HEK293 (cell line): ENCODE results near the gene AMACR.

Experiments
- FEZF1 ChIP-seq: fragments of 450-650 bp; formaldehyde crosslinking; IDR thresholded peaks from 2 replicates; pipeline ENCODE4 v1.5.1; 2016; ENCODE audit warnings: missing biosample characterization, missing genetic modification characterization
- GFI1B ChIP-seq: fragments of 450-650 bp; formaldehyde crosslinking; IDR thresholded peaks from 2 replicates; pipeline ENCODE4 v1.5.1; 2016; ENCODE audit warnings: missing biosample characterization, missing genetic modification characterization
- HOXC10 ChIP-seq: sonication (generic); formaldehyde crosslinking; IDR thresholded peaks from 2 replicates; pipeline ENCODE4 v1.8.1; 2023; ENCODE audit warnings: mild to moderate bottlenecking, missing genetic modification reagents
- PRDM1 ChIP-seq: fragments of 450-650 bp; formaldehyde crosslinking; IDR thresholded peaks from 2 replicates; pipeline ENCODE4; 2016; ENCODE audit warnings: missing biosample characterization, missing genetic modification characterization
- REST ChIP-seq: fragments of 450-650 bp; formaldehyde crosslinking; IDR thresholded peaks from 2 replicates; pipeline ENCODE4 v1.5.1; 2016; ENCODE audit warnings: missing biosample characterization, missing genetic modification characterization
- SCRT1 ChIP-seq: fragments of 450-650 bp; formaldehyde crosslinking; IDR thresholded peaks from 2 replicates; pipeline ENCODE4 v1.5.1; 2016; ENCODE audit warnings: missing biosample characterization, missing genetic modification characterization, borderline replicate concordance
- WT1 ChIP-seq: fragments of 450-650 bp; formaldehyde crosslinking; IDR thresholded peaks from 2 replicates; pipeline ENCODE4 v1.5.1; 2016; ENCODE audit warnings: missing biosample characterization, missing genetic modification characterization
- ZBTB11 ChIP-seq: fragments of 450-650 bp; formaldehyde crosslinking; conservative IDR thresholded peaks from 2 replicates; pipeline ENCODE4 v1.5.1; 2016; ENCODE audit warnings: low read depth, missing biosample characterization, missing genetic modification characterization
- ZFP37 ChIP-seq: fragments of 450-650 bp; formaldehyde crosslinking; IDR thresholded peaks from 2 replicates; pipeline ENCODE4 v1.5.1; 2016; ENCODE audit warnings: missing biosample characterization, missing genetic modification characterization
- ZNF391 ChIP-seq: fragments of 450-650 bp; formaldehyde crosslinking; IDR thresholded peaks from 2 replicates; pipeline ENCODE4 v1.5.1; 2016; ENCODE audit warnings: low read depth, missing biosample characterization, missing genetic modification characterization, borderline replicate concordance
- ZNF398 ChIP-seq: fragments of 450-650 bp; formaldehyde crosslinking; IDR thresholded peaks from 2 replicates; pipeline ENCODE4 v1.5.1; 2017; ENCODE audit warnings: missing biosample characterization, missing genetic modification characterization
- ZNF48 ChIP-seq: fragments of 450-650 bp; formaldehyde crosslinking; IDR thresholded peaks from 2 replicates; pipeline ENCODE4 v1.5.1; 2016; ENCODE audit warnings: missing biosample characterization, missing genetic modification characterization
- ZNF510 ChIP-seq: fragments of 450-650 bp; formaldehyde crosslinking; IDR thresholded peaks from 2 replicates; pipeline ENCODE4 v1.5.1; 2018; ENCODE audit warnings: mild to moderate bottlenecking, missing genetic modification characterization, missing biosample characterization; ENCODE audit not compliant: insufficient replicate concordance
- ZNF513 ChIP-seq: fragments of 450-650 bp; IDR thresholded peaks from 2 replicates; pipeline ENCODE4 v1.5.1; 2018; ENCODE audit warnings: missing biosample characterization, missing genetic modification characterization
- ZNF549 ChIP-seq: fragments of 450-650 bp; IDR thresholded peaks from 2 replicates; pipeline ENCODE4 v1.5.1; 2018; ENCODE audit warnings: missing biosample characterization, missing genetic modification characterization, mild to moderate bottlenecking, inconsistent platforms, moderate library complexity
- ZNF555 ChIP-seq: fragments of 450-650 bp; formaldehyde crosslinking; conservative IDR thresholded peaks from 2 replicates; pipeline ENCODE4 v1.5.1; 2017; ENCODE audit warnings: missing biosample characterization, mild to moderate bottlenecking, missing genetic modification characterization, inconsistent platforms
- ZNF600 ChIP-seq: fragments of 450-650 bp; formaldehyde crosslinking; IDR thresholded peaks from 2 replicates; pipeline ENCODE4 v1.5.1; 2016; ENCODE audit warnings: missing biosample characterization, missing genetic modification characterization
- ZNF610 ChIP-seq: fragments of 450-650 bp; formaldehyde crosslinking; IDR thresholded peaks from 2 replicates; pipeline ENCODE4 v1.5.1; 2016; ENCODE audit warnings: missing biosample characterization, missing genetic modification characterization, borderline replicate concordance
- ZNF624 ChIP-seq: fragments of 450-650 bp; formaldehyde crosslinking; IDR thresholded peaks from 2 replicates; pipeline ENCODE4 v1.5.1; 2017; ENCODE audit warnings: missing biosample characterization, missing genetic modification characterization
- ZNF645 ChIP-seq: fragments of 450-650 bp; formaldehyde crosslinking; IDR thresholded peaks from 2 replicates; pipeline ENCODE4; 2016; ENCODE audit warnings: missing biosample characterization, missing genetic modification characterization
- ZNF707 ChIP-seq: fragments of 450-650 bp; formaldehyde crosslinking; IDR thresholded peaks from 2 replicates; pipeline ENCODE4 v1.5.1; 2016; ENCODE audit warnings: missing biosample characterization, missing genetic modification characterization
- ZNF76 ChIP-seq: fragments of 450-650 bp; formaldehyde crosslinking; IDR thresholded peaks from 2 replicates; pipeline ENCODE4; 2016; ENCODE audit warnings: low read depth, missing biosample characterization, missing genetic modification characterization, borderline replicate concordance
- ZNF776 ChIP-seq: fragments of 450-650 bp; formaldehyde crosslinking; IDR thresholded peaks from 2 replicates; pipeline ENCODE4 v1.5.0; 2017; ENCODE audit warnings: missing biosample characterization, missing genetic modification characterization, borderline replicate concordance
- ZSCAN30 ChIP-seq: fragments of 450-650 bp; IDR thresholded peaks from 2 replicates; pipeline ENCODE4 v1.5.1; 2018; ENCODE audit warnings: missing biosample characterization, mild to moderate bottlenecking, missing genetic modification characterization, moderate library complexity
- ZSCAN4 ChIP-seq: fragments of 450-650 bp; formaldehyde crosslinking; IDR thresholded peaks from 2 replicates; pipeline ENCODE4 v1.5.1; 2017; ENCODE audit warnings: missing biosample characterization, missing genetic modification characterization

Gene AMACR

GRCh38 chr5:34007621-34008600 lies at the start of gene AMACR (continued):
- TF ChIP-seq REST (tag by site-specific recombination) (peak; percentile 95), ZNF391 (tag by site-specific recombination) (no peak), FEZF1 (peak; percentile 16; the same call in 1 of the 2 replicates), ZNF513 (tag by site-specific recombination) (no peak), HOXC10 (CRISPR knock-in tag) (0 out of 2 replicates have a peak, but pooled peaks have one; percentile 59), PRDM1 (tag by site-specific recombination) (0 out of 2 replicates have a peak, but pooled peaks have one; percentile 17), ZNF398 (peak; percentile 24; the same call in 1 of the 2 replicates), ZNF510 (tag by site-specific recombination) (no peak), ZSCAN30 (tag by site-specific recombination) (peak; percentile 87), ZNF555 (no peak), ZFP37 (peak; percentile 98), ZSCAN4 (tag by site-specific recombination) (no peak), ZNF610 (no peak), ZNF776 (tag by site-specific recombination) (no peak), ZNF76 (tag by site-specific recombination) (peak; percentile 91), GFI1B (no peak), SCRT1 (tag by site-specific recombination) (no peak), WT1 (tag by site-specific recombination) (0 out of 2 replicates have a peak, but pooled peaks have one; percentile 27), ZBTB11 (tag by site-specific recombination) (peak; percentile 86), ZNF549 (no peak), ZNF600 (tag by site-specific recombination) (peak; percentile 100), ZNF48 (no peak), ZNF645 (tag by site-specific recombination) (no peak), ZNF707 (tag by site-specific recombination) (no peak), ZNF624 (tag by site-specific recombination) (no peak)
